Measurements from ENCODE around the gene PDXP.

DNA sequence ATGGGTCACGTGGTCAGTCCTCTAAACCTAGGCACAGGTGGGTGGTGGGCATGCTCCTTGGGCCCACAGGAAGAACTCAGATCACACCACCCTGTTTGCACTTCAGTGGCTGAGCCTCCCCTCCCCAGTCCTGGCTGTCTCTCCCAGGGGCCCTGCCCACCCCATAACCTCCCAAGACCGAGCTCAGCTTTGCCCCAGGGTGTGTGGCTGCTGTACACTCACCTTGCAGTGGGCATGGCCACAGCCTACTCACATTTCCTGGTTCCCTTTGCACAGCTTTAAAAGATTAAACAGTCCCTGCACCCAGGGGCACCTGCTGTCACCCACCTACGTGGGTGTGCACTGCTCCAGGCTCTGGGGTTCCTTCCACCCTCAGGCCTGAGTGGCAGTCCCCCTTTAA, 52.2 kb downstream of the PDXP start:
- TF ChIP-seq POLR2A (IDR thresholded peaks at IDR 0.05), result no peak
- TF ChIP-seq, protein P1, sequence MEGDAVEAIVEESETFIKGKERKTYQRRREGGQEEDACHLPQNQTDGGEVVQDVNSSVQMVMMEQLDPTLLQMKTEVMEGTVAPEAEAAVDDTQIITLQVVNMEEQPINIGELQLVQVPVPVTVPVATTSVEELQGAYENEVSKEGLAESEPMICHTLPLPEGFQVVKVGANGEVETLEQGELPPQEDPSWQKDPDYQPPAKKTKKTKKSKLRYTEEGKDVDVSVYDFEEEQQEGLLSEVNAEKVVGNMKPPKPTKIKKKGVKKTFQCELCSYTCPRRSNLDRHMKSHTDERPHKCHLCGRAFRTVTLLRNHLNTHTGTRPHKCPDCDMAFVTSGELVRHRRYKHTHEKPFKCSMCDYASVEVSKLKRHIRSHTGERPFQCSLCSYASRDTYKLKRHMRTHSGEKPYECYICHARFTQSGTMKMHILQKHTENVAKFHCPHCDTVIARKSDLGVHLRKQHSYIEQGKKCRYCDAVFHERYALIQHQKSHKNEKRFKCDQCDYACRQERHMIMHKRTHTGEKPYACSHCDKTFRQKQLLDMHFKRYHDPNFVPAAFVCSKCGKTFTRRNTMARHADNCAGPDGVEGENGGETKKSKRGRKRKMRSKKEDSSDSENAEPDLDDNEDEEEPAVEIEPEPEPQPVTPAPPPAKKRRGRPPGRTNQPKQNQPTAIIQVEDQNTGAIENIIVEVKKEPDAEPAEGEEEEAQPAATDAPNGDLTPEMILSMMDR (IDR thresholded peaks at IDR 0.05), result no peak
